Tibial artery (tissue), 4 donors: Measurements from ENCODE around the gene CDC25A.

ENCODE experiments used
- DNase-seq, 2 donors: peaks; one replicate each; pipeline ENCODE4 v3.0.0-alpha.2; 2019
- H3K27ac ChIP-seq, 2 donors: fragments of 200-600 bp; sonication (generic) in 1 of 2; 1 replicate in 1 of 2; 2 replicates in 1 of 2; pipeline ENCODE4 v1.5.1; 2018 to 2019; ENCODE audit warnings: mild to moderate bottlenecking in 1 of 2
- H3K27me3 ChIP-seq, 2 donors: fragments of 200-600 bp; sonication (generic) in 1 of 2; one replicate each; pipeline versions ENCODE4 v1.5.1 to v1.6.0; 2016 to 2019
- H3K36me3 ChIP-seq, 3 donors: fragments of 200-600 bp; sonication (generic) in 2 of 3; one replicate each; pipeline ENCODE4 v1.5.1; 2016 to 2019; ENCODE audit warnings: mild to moderate bottlenecking in 2 of 3
- H3K4me1 ChIP-seq, 4 donors: fragments of 200-600 bp; sonication (generic) in 2 of 4; 1 replicate in 3 of 4; 2 replicates in 1 of 4; pipeline ENCODE4 v1.5.1; 2016 to 2019
- H3K4me3 ChIP-seq, 2 donors: fragments of 200-600 bp; sonication (generic) in 1 of 2; 1 replicate in 1 of 2; 2 replicates in 1 of 2; pipeline ENCODE4 v1.5.1; 2018 to 2019; ENCODE audit warnings: mild to moderate bottlenecking in 2 of 2
- H3K9me3 ChIP-seq, 3 donors: fragments of 200-600 bp; sonication (generic) in 1 of 3; one replicate each; pipeline ENCODE4 v1.5.1; 2016 to 2019
- intact Hi-C: fragments of 100-400 bp; cut with DNase I; formaldehyde crosslinking; loops from one replicate; pipeline ENCODE4 v1.15.0; 2023; ENCODE audit warnings: low total_unique reads
- TF ChIP-seq, protein P1 (sequence below), 2 experiments: fragments of 200-600 bp in 1 of 2; fragments of 450-650 bp in 1 of 2; IDR thresholded peaks; one replicate each; pipeline ENCODE4 v1.5.1; 2017 to 2019; ENCODE audit warnings: antibody characterized with exemption in 2 of 2, mild to moderate bottlenecking in 1 of 2, moderate library complexity in 1 of 2

The CDC25A gene

DNA sequence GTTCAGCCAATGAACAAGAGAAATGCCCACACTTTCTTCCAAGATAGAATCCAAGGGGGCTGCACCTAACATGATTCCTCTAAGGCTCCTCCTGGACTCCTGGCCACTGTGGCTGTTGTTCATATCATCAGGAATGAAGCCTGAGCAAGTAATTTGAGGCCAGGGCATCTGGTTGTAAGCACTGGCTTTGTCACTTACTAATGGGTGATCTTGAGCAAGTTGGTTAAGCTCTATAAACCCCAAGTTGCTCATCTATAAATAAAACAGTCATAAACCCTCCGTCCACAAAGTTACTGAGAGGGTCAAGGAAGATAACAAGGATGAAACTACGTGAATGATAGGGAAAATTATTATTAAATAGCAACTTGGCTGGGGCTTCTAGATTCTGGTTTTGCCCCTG lies 58.3 kb downstream of the CDC25A start:
- Histone ChIP-seq H3K27me3 (no peaks in the 10 kb centered on the region), H3K27ac (peak overlapping the region; percentile 62 to 73), H3K4me3 (no peak overlapping the region), H3K36me3 (no peaks in the 10 kb centered on the region), H3K9me3 (no peaks in the 10 kb centered on the region), H3K4me1 (peaks cover 0 to 24% (median 13%) of the 10 kb centered on the region in 4 donors)
- DNase-seq: no peak
- TF ChIP-seq, protein P1, sequence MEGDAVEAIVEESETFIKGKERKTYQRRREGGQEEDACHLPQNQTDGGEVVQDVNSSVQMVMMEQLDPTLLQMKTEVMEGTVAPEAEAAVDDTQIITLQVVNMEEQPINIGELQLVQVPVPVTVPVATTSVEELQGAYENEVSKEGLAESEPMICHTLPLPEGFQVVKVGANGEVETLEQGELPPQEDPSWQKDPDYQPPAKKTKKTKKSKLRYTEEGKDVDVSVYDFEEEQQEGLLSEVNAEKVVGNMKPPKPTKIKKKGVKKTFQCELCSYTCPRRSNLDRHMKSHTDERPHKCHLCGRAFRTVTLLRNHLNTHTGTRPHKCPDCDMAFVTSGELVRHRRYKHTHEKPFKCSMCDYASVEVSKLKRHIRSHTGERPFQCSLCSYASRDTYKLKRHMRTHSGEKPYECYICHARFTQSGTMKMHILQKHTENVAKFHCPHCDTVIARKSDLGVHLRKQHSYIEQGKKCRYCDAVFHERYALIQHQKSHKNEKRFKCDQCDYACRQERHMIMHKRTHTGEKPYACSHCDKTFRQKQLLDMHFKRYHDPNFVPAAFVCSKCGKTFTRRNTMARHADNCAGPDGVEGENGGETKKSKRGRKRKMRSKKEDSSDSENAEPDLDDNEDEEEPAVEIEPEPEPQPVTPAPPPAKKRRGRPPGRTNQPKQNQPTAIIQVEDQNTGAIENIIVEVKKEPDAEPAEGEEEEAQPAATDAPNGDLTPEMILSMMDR (IDR thresholded peaks at IDR 0.05): no peak
- intact Hi-C loops: no loop called here

DNA sequence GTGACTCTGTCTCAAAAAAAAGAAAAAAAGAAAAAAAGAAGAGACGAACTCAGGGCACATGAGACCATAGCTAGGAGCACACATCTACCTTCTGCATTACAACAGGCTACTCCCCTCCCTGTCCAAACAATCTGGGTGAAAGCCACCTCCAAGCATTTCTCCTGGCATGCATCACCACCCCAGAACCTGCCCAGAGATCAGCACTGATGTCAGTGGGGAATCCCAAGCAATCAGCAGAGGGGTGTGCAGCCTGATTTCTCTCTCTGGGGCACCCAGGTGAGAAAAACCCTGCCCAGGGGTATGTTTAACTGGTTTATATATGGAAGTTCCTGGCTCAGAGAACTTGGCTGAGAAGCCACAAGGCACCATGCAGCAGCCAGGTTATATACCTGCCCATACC lies 59.4 kb downstream of the CDC25A start:
- H3K36me3 ChIP-seq: no peaks in the 10 kb centered on the region
- peaks cover 0 to 24% (median 13%) of the 10 kb centered on the region in 4 donors for H3K4me1 ChIP-seq
- TF ChIP-seq, protein P1 (IDR thresholded peaks at IDR 0.05): no peak
- intact Hi-C loops: no loop called here
- H3K27ac ChIP-seq: no peak overlapping the region
- H3K4me3 ChIP-seq: no peak overlapping the region
- H3K9me3 ChIP-seq: no peaks in the 10 kb centered on the region
- no peaks in the 10 kb centered on the region for H3K27me3 ChIP-seq
- no peak for DNase-seq

DNA sequence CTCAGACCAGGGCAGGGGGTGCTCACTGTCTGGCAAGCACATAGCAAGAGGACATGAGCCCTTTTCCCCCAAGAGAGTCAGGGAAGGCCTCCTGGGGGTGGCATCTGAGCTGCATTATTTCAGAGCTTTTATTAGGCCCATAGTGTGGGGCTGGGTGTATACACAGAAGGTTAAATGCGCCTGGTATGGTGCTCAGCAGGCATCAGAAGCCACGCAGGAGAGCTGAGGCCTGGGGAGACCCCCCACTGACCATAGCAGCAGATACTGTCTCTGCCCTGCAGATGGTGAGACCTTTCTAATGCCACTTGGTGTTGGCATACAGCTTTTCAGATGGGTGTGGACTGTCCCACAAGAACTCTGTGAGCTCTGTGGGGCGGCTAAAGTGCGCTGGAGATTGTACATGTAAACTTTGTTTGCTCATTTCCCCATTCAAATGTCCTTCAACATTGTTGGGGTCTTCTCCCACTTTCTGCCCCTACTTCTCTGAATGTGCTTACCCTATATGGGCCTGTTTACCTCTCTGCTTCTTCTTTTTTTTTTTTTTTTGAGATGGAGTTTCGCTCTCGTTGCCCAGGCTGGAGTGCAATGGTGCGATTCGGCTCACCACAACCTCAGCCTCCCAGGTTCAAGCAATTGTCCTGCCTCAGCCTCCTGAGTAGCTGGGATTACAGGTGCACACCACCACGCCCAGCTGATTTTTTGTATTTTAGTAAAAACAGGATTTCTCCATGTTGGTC lies 62.2 kb downstream of the CDC25A start:
- Histone ChIP-seq H3K27ac (no peak overlapping the region), H3K36me3 (no peaks in the 10 kb centered on the region), H3K4me1 (peaks cover 0 to 15% (median 11%) of the 10 kb centered on the region in 4 donors), H3K27me3 (no peaks in the 10 kb centered on the region), H3K4me3 (no peak overlapping the region), H3K9me3 (no peaks in the 10 kb centered on the region)
- TF ChIP-seq, protein P1 (IDR thresholded peaks at IDR 0.05): no peak
- no peak for DNase-seq
- intact Hi-C loops: no loop called here

DNA sequence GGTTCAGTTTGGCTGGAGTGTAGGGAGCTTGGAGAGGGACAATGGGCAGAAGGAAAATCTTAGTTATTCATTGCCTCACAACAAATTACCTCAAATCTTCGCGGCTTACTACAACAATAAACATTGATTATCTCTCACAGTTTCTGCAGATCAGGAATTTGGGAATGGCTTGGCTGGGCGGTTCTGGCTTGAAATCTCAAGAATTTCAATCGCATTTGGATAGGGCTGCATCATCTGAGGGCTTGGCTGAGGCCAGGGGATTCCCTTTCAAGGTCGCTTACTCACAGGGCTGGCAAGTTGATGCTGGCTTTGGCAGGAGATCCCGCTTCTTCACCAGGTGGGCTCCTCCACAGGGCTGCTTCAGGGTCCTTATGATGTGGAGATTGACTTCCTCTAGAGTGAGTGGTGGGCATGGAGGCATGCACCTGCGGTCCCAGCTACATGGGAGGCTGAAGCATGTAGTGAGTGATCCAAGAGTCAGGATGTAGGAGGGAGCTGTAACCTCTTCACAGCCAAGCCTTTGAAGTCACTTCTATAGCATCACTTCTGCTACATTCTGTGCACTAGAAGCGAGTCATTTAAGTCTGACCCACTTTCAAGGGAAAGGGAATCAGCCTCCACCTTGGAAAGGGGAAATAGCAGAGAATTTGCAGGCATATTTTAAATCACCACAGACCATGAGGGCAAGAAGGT lies 63.1 kb downstream of the CDC25A start:
- no peak for DNase-seq
- Histone ChIP-seq H3K4me1 (peaks cover 0 to 6% (median 2%) of the 10 kb centered on the region in 4 donors), H3K36me3 (no peaks in the 10 kb centered on the region), H3K27ac (no peak overlapping the region), H3K27me3 (no peaks in the 10 kb centered on the region), H3K4me3 (no peak overlapping the region), H3K9me3 (no peaks in the 10 kb centered on the region)
- intact Hi-C loops: no loop called here
- TF ChIP-seq, protein P1 (IDR thresholded peaks at IDR 0.05): no peak

DNA sequence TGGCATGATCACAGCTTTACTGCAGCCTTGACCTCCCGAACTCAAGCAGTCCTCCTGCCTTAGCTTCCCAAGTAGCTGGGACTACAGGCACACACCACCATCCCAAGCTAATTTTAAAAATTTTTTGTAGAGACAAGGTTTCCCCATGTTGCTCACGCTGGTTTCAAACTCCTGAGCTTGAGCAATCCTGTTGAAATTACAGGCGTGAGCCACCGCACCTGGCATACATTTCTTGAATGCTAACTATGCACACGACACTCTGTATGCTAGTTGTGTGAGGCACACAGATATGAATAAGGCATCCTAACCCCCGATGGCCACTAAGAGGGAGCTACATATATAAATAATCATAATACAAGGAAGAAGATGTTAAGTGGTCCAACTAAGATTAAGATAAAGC lies 64.9 kb downstream of the CDC25A start:
- peaks cover 0 to 8% (median 3%) of the 10 kb centered on the region in 4 donors for H3K4me1 ChIP-seq
- TF ChIP-seq, protein P1 (IDR thresholded peaks at IDR 0.05): no peak
- intact Hi-C loops: no loop called here
- DNase-seq: no peak
- no peak overlapping the region for H3K27ac ChIP-seq
- H3K4me3 ChIP-seq: no peak overlapping the region
- H3K9me3 ChIP-seq: no peaks in the 10 kb centered on the region
- no peaks in the 10 kb centered on the region for H3K36me3 ChIP-seq
- no peaks in the 10 kb centered on the region for H3K27me3 ChIP-seq
